MG63 (cell line): ENCODE results near the gene BRME1. TPM values are rescaled to one million over a fixed set of nuclear protein-coding genes. Genes with fewer than 3 reads are reported as not detected.

Experiments used
- DNase-seq: peaks from one replicate; pipeline ENCODE4 v3.0.0-alpha.2; 2020
- H3K27me3 ChIP-seq: fragments of 250-450 bp; sonication (Bioruptor Pico); 2 replicates; pipeline ENCODE4 v1.5.1; 2020; ENCODE audit warnings: mild to moderate bottlenecking, moderate library complexity
- H3K36me3 ChIP-seq: fragments of 250-450 bp; sonication (Bioruptor Pico); 2 replicates; pipeline ENCODE4 v1.5.1; 2020; ENCODE audit warnings: mild to moderate bottlenecking, moderate library complexity
- H3K4me3 ChIP-seq: fragments of 250-450 bp; sonication (Bioruptor Pico); 2 replicates; pipeline ENCODE4 v1.5.1; 2020; ENCODE audit warnings: mild to moderate bottlenecking, moderate library complexity
- H3K9me3 ChIP-seq: fragments of 250-450 bp; sonication (Bioruptor Pico); 2 replicates; pipeline ENCODE4 v1.5.1; 2020; ENCODE audit warnings: mild to moderate bottlenecking, moderate library complexity
- total RNA-seq: library from RNA; depleted of rRNA; stranded (reverse); fragments of >200 nt; shearing (Covaris generic); gene quantifications from 2 replicates; pipeline ENCODE4 v1.2.3, GENCODE V29; 2014; ENCODE audit warnings: low replicate concordance

BRME1 gene
- total RNA-seq, 1 experiment from 2014 or later = 5.1 TPM

- peak overlapping the region; percentile 55 for H3K4me3 ChIP-seq
- DNase-seq = peak; percentile 100
- no peaks in the 10 kb centered on the region for H3K36me3 ChIP-seq
- H3K27me3 ChIP-seq = no peaks in the 10 kb centered on the region
- H3K9me3 ChIP-seq = no peaks in the 10 kb centered on the region
Measured at GRCh38 chr19:13847407-13848339, 58.2 kb downstream of the BRME1 start.

- H3K4me3 ChIP-seq = peak overlapping the region; percentile 55
- peaks cover 5% of the 10 kb centered on the region for H3K36me3 ChIP-seq
- H3K9me3 ChIP-seq = no peaks in the 10 kb centered on the region
- no peaks in the 10 kb centered on the region for H3K27me3 ChIP-seq
- peak; percentile 93 for DNase-seq
Measured at GRCh38 chr19:13846557-13847406, 59.1 kb downstream of the BRME1 start.

- DNase-seq = no peak
- no peaks in the 10 kb centered on the region for H3K9me3 ChIP-seq
- H3K4me3 ChIP-seq = no peak overlapping the region
- H3K27me3 ChIP-seq = no peaks in the 10 kb centered on the region
- peaks cover 31% of the 10 kb centered on the region for H3K36me3 ChIP-seq
Measured at GRCh38 chr19:13844130-13844631, 61.7 kb downstream of the BRME1 start.

GRCh38 chr19:13843104-13843921 lies 62.6 kb downstream of the BRME1 start:
- DNase-seq = peak; percentile 94

GRCh38 chr19:13842291-13843103 lies 63.4 kb downstream of the BRME1 start:
- Histone ChIP-seq H3K36me3 (peaks cover 48% of the 10 kb centered on the region), H3K9me3 (no peaks in the 10 kb centered on the region), H3K4me3 (peak overlapping the region; percentile 94), H3K27me3 (no peaks in the 10 kb centered on the region)
- DNase-seq = peak; percentile 92

More at GRCh38 chr19:13843104-13843921, 62.6 kb downstream of the BRME1 start:
- Histone ChIP-seq H3K36me3 (peaks cover 40% of the 10 kb centered on the region), H3K4me3 (peak overlapping the region; percentile 94), H3K9me3 (no peaks in the 10 kb centered on the region), H3K27me3 (no peaks in the 10 kb centered on the region)

- peaks cover 54% of the 10 kb centered on the region for H3K36me3 ChIP-seq
- no peak for DNase-seq
- no peaks in the 10 kb centered on the region for H3K27me3 ChIP-seq
- H3K4me3 ChIP-seq = peak overlapping the region; percentile 94
- no peaks in the 10 kb centered on the region for H3K9me3 ChIP-seq
Measured at GRCh38 chr19:13841962-13842290, 64.0 kb downstream of the BRME1 start.

- peak; percentile 86 for DNase-seq
- H3K36me3 ChIP-seq = peaks cover 60% of the 10 kb centered on the region
Measured at GRCh38 chr19:13841086-13841961, 64.6 kb downstream of the BRME1 start.

GRCh38 chr19:13840305-13841085 lies 65.4 kb downstream of the BRME1 start:
- Histone ChIP-seq H3K36me3 (peaks cover 68% of the 10 kb centered on the region), H3K27me3 (no peaks in the 10 kb centered on the region), H3K9me3 (no peaks in the 10 kb centered on the region), H3K4me3 (peak overlapping the region; percentile 94)
- peak; percentile 98 for DNase-seq

More at GRCh38 chr19:13841086-13841961, 64.6 kb downstream of the BRME1 start:
- Histone ChIP-seq H3K27me3 (no peaks in the 10 kb centered on the region), H3K4me3 (peak overlapping the region; percentile 94), H3K9me3 (no peaks in the 10 kb centered on the region)

- peaks cover 74% of the 10 kb centered on the region for H3K36me3 ChIP-seq
- no peaks in the 10 kb centered on the region for H3K27me3 ChIP-seq
- H3K4me3 ChIP-seq = peak overlapping the region; percentile 94
- no peaks in the 10 kb centered on the region for H3K9me3 ChIP-seq
- no peak for DNase-seq
Measured at GRCh38 chr19:13839938-13840304, 66.0 kb downstream of the BRME1 start.

- H3K27me3 ChIP-seq = no peaks in the 10 kb centered on the region
- peak; percentile 99 for DNase-seq
Measured at GRCh38 chr19:13839130-13839937, 66.6 kb downstream of the BRME1 start.

GRCh38 chr19:13838435-13839129 lies 67.3 kb downstream of the BRME1 start:
- no peak for DNase-seq
- Histone ChIP-seq H3K4me3 (peak overlapping the region; percentile 94), H3K36me3 (peaks cover 87% of the 10 kb centered on the region), H3K9me3 (no peaks in the 10 kb centered on the region), H3K27me3 (no peaks in the 10 kb centered on the region)

More at GRCh38 chr19:13839130-13839937, 66.6 kb downstream of the BRME1 start:
- peak overlapping the region; percentile 94 for H3K4me3 ChIP-seq
- no peaks in the 10 kb centered on the region for H3K9me3 ChIP-seq
- H3K36me3 ChIP-seq = peaks cover 80% of the 10 kb centered on the region

- Histone ChIP-seq H3K9me3 (no peaks in the 10 kb centered on the region), H3K4me3 (no peak overlapping the region; the same call in 1 of the 2 replicates), H3K36me3 (peaks cover 93% of the 10 kb centered on the region), H3K27me3 (no peaks in the 10 kb centered on the region)
- peak; percentile 60 for DNase-seq
Measured at GRCh38 chr19:13835791-13836723, 69.9 kb downstream of the BRME1 start.
